HEK293 (cell line): ENCODE measurements around the gene ITGA3.
A peak's percentile ranks its signal among the peaks of the same experiment; 100 is the strongest.

Experiments
- CTCF ChIA-PET: fragments of 350-600 bp; formaldehyde crosslinking; extraction: SDS; loops from one replicate; lab custom pipeline; 2021; ENCODE audit warnings: antibody characterized with exemption; lab: Yijun Ruan, JAX
- POLR2A ChIA-PET: fragments of 300-600 bp; formaldehyde crosslinking; extraction: SDS; loops from one replicate; lab custom pipeline; 2020; ENCODE audit warnings: antibody characterized with exemption, inconsistent platforms; lab: Yijun Ruan, JAX
- H3K27ac ChIP-seq: fragments of 200-500 bp; sonication (Bioruptor generic); 2 replicates; pipeline ENCODE4 v1.5.1; 2014; ENCODE audit warnings: low read depth, low read length, control low read depth, inconsistent platforms; ENCODE audit errors: extremely low read depth
- H3K36me3 ChIP-seq, 2 experiments: fragments of 200-500 bp in 1 of 2; sonication (Bioruptor generic) in 1 of 2; 1 replicate in 1 of 2; 2 replicates in 1 of 2; pipeline ENCODE4 v1.5.1; 2014 to 2017; ENCODE audit warnings: inconsistent platforms in 2 of 2, low read length in 2 of 2; ENCODE audit not compliant: control insufficient read depth in 2 of 2, insufficient read depth in 1 of 2
- H3K4me1 ChIP-seq: fragments of 200-500 bp; sonication (Bioruptor generic); 2 replicates; pipeline ENCODE4 v1.5.1; 2014; ENCODE audit warnings: mild to moderate bottlenecking, low read length, inconsistent platforms; ENCODE audit not compliant: control insufficient read depth, insufficient read depth
- H3K4me3 ChIP-seq: 2 replicates; pipeline ENCODE4 v1.5.1; 2011; ENCODE audit warnings: low read depth, mild to moderate bottlenecking, control low read depth, low read length, moderate library complexity
- H3K9me3 ChIP-seq: fragments of 200-500 bp; sonication (Bioruptor generic); 2 replicates; pipeline ENCODE4 v1.5.1; 2014; ENCODE audit warnings: low read depth, low read length, inconsistent platforms; ENCODE audit not compliant: control insufficient read depth, insufficient read depth
- EGR2 ChIP-seq: fragments of 450-650 bp; formaldehyde crosslinking; IDR thresholded peaks from 2 replicates; pipeline ENCODE4 v1.5.1; 2016; ENCODE audit warnings: low read depth, missing biosample characterization, missing genetic modification characterization
- PRDM4 ChIP-seq: fragments of 450-650 bp; formaldehyde crosslinking; IDR thresholded peaks from 2 replicates; pipeline ENCODE4 v1.5.1; 2017; ENCODE audit warnings: missing biosample characterization, missing genetic modification characterization
- PRDM6 ChIP-seq: fragments of 450-650 bp; formaldehyde crosslinking; IDR thresholded peaks from 2 replicates; pipeline ENCODE4 v1.5.1; 2017; ENCODE audit warnings: missing biosample characterization, missing genetic modification characterization
- REPIN1 ChIP-seq: fragments of 450-650 bp; formaldehyde crosslinking; IDR thresholded peaks from 2 replicates; pipeline ENCODE4 v1.5.1; 2017; ENCODE audit warnings: missing biosample characterization, missing genetic modification characterization, low read depth
- SALL2 ChIP-seq: fragments of 450-650 bp; formaldehyde crosslinking; IDR thresholded peaks from 2 replicates; pipeline ENCODE4 v1.5.0; 2017; ENCODE audit warnings: missing biosample characterization, mild to moderate bottlenecking, missing genetic modification characterization, borderline replicate concordance
- SP3 ChIP-seq: fragments of 450-650 bp; formaldehyde crosslinking; IDR thresholded peaks from 2 replicates; pipeline ENCODE4 v1.5.1; 2016; ENCODE audit warnings: missing biosample characterization, missing genetic modification characterization
- SP7 ChIP-seq: fragments of 450-650 bp; formaldehyde crosslinking; IDR thresholded peaks from 2 replicates; pipeline ENCODE4 v1.5.1; 2016; ENCODE audit warnings: missing biosample characterization, missing genetic modification characterization
- ZBTB17 ChIP-seq: fragments of 450-650 bp; formaldehyde crosslinking; IDR thresholded peaks from 2 replicates; pipeline ENCODE4 v1.5.1; 2016; ENCODE audit warnings: missing biosample characterization, missing genetic modification characterization
- ZNF114 ChIP-seq: fragments of 450-650 bp; formaldehyde crosslinking; IDR thresholded peaks from 2 replicates; pipeline ENCODE4 v1.5.0; 2017; ENCODE audit warnings: missing biosample characterization, missing genetic modification characterization
- ZNF26 ChIP-seq: fragments of 450-650 bp; formaldehyde crosslinking; IDR thresholded peaks from 2 replicates; pipeline ENCODE4 v1.5.1; 2016; ENCODE audit warnings: missing biosample characterization, missing genetic modification characterization
- ZNF350 ChIP-seq: fragments of 450-650 bp; formaldehyde crosslinking; IDR thresholded peaks from 2 replicates; pipeline ENCODE4 v1.5.0; 2017; ENCODE audit warnings: missing biosample characterization, mild to moderate bottlenecking, missing genetic modification characterization
- ZNF416 ChIP-seq: fragments of 450-650 bp; formaldehyde crosslinking; IDR thresholded peaks from 2 replicates; pipeline ENCODE4 v1.5.1; 2016; ENCODE audit warnings: missing biosample characterization, missing genetic modification characterization
- ZNF423 ChIP-seq: fragments of 450-650 bp; formaldehyde crosslinking; IDR thresholded peaks from 2 replicates; pipeline ENCODE4 v1.5.1; 2016; ENCODE audit warnings: missing biosample characterization, missing genetic modification characterization
- ZNF48 ChIP-seq: fragments of 450-650 bp; formaldehyde crosslinking; IDR thresholded peaks from 2 replicates; pipeline ENCODE4 v1.5.1; 2016; ENCODE audit warnings: missing biosample characterization, missing genetic modification characterization
- ZNF501 ChIP-seq: fragments of 450-650 bp; formaldehyde crosslinking; IDR thresholded peaks from 2 replicates; pipeline ENCODE4 v1.5.1; 2016; ENCODE audit warnings: missing biosample characterization, missing genetic modification characterization
- ZNF513 ChIP-seq: fragments of 450-650 bp; IDR thresholded peaks from 2 replicates; pipeline ENCODE4 v1.5.1; 2018; ENCODE audit warnings: missing biosample characterization, missing genetic modification characterization
- ZNF701 ChIP-seq: fragments of 450-650 bp; formaldehyde crosslinking; IDR thresholded peaks from 2 replicates; pipeline ENCODE4 v1.5.1; 2016; ENCODE audit warnings: missing biosample characterization, missing genetic modification characterization
- ZNF791 ChIP-seq: fragments of 450-650 bp; formaldehyde crosslinking; IDR thresholded peaks from 2 replicates; pipeline ENCODE4 v1.5.1; 2016; ENCODE audit warnings: missing biosample characterization, missing genetic modification characterization

ITGA3 gene

GRCh38 chr17:50076221-50076590, 20.3 kb downstream of the ITGA3 start:
- TF ChIP-seq EGR2 (tag by site-specific recombination): peak; percentile 42
- no peak for TF ChIP-seq ZNF350
- peaks cover 0 to 49% of the 10 kb centered on the region in 2 experiments; a peak in 1 of 3 replicates for H3K36me3 ChIP-seq

GRCh38 chr17:50076591-50077235, 20.8 kb downstream of the ITGA3 start:
- Histone ChIP-seq H3K9me3 (no peaks in the 10 kb centered on the region), H3K27ac (no peak overlapping the region), H3K4me3 (no peak overlapping the region), H3K4me1 (no peaks in the 10 kb centered on the region), H3K36me3 (peaks cover 0 to 49% of the 10 kb centered on the region in 2 experiments; a peak in 1 of 3 replicates)
- CTCF ChIA-PET: interaction anchor here (0.7 to 5.9 kb wide), 6 partner anchors 10 to 49 kb away, joined by 3 to 50 read pairs (median 13); partner anchors contain the start of gene PDK2
- POLR2A ChIA-PET: no interaction called here
- TF ChIP-seq SP7 (tag by site-specific recombination): no peak
- TF ChIP-seq ZNF423 (tag by site-specific recombination): no peak
- no peak for TF ChIP-seq ZNF513 (tag by site-specific recombination)
- no peak for TF ChIP-seq ZNF416 (tag by site-specific recombination)
- TF ChIP-seq REPIN1: no peak
- TF ChIP-seq ZNF501 (tag by site-specific recombination): no peak

More at GRCh38 chr17:50076221-50076590, 20.3 kb downstream of the ITGA3 start:
- Histone ChIP-seq H3K9me3 (no peaks in the 10 kb centered on the region), H3K4me1 (no peaks in the 10 kb centered on the region), H3K27ac (no peak overlapping the region), H3K4me3 (no peak overlapping the region)
- POLR2A ChIA-PET: no interaction called here
- CTCF ChIA-PET: interaction anchor here (1.3 kb wide), 1 partner anchor 11 kb away, joined by 10 read pairs; no protein-coding TSS in a partner anchor

GRCh38 chr17:50078430-50078829, 22.5 kb downstream of the ITGA3 start:
- TF ChIP-seq ZNF701 (no peak), PRDM6 (tag by site-specific recombination) (no peak), ZBTB17 (no peak), ZNF791 (tag by site-specific recombination) (no peak), SALL2 (tag by site-specific recombination) (no peak), ZNF114 (no peak), ZNF48 (tag by site-specific recombination) (no peak), SP3 (tag by site-specific recombination) (no peak), ZNF416 (tag by site-specific recombination) (no peak), ZNF26 (tag by site-specific recombination) (no peak), PRDM4 (tag by site-specific recombination) (no peak)
- Histone ChIP-seq H3K4me3 (no peak overlapping the region), H3K4me1 (no peaks in the 10 kb centered on the region), H3K9me3 (no peaks in the 10 kb centered on the region), H3K36me3 (peaks cover 0 to 45% of the 10 kb centered on the region in 2 experiments; a peak in 2 of 3 replicates), H3K27ac (no peak overlapping the region)
- ChIA-PET POLR2A (no interaction called here), CTCF (interaction anchor here (0.6 to 5.9 kb wide), 9 partner anchors 9 to 485 kb away, joined by 3 to 50 read pairs (median 5); partner anchors contain the start of gene PDK2)
